ENCODE data around the gene CDK13. TPM values are rescaled to one million over a fixed set of nuclear protein-coding genes. Genes with fewer than 3 reads are reported as not detected.

Gene CDK13
- total RNA-seq, 4 donors from 2014 or later, result 53.9 to 93.6 (median 60.3) TPM

GRCh38 chr7:39958038-39958437 lies 8.0 kb downstream of the CDK13 start:
- no peak for TF ChIP-seq CTCF (IDR thresholded peaks at IDR 0.05)
- no peak for DNase-seq (ENCODE audit: low spot score)
- ATAC-seq (ENCODE audit: low FRiP score), result no peak

GRCh38 chr7:39967406-39968161 lies 17.5 kb downstream of the CDK13 start:
- ATAC-seq (ENCODE audit: low FRiP score) (no peak), DNase-seq (ENCODE audit: low spot score) (no peak)
- TF ChIP-seq CTCF (IDR thresholded peaks at IDR 0.05), result no peak

- no peak for TF ChIP-seq CTCF (IDR thresholded peaks at IDR 0.05)
- DNase-seq (ENCODE audit: low spot score) (no peak), ATAC-seq (ENCODE audit: low FRiP score) (no peak)
Measured at GRCh38 chr7:39969431-39969830, 19.4 kb downstream of the CDK13 start.

GRCh38 chr7:39971924-39972323 lies 21.9 kb downstream of the CDK13 start:
- no peak for ATAC-seq (ENCODE audit: low FRiP score)
- no peak for TF ChIP-seq CTCF (IDR thresholded peaks at IDR 0.05)
- DNase-seq (ENCODE audit: low spot score), result no peak

- ATAC-seq (ENCODE audit: low FRiP score) (no peak), DNase-seq (ENCODE audit: low spot score) (no peak)
- no peak for TF ChIP-seq CTCF (IDR thresholded peaks at IDR 0.05)
Measured at GRCh38 chr7:39973801-39974200, 23.7 kb downstream of the CDK13 start.

- TF ChIP-seq CTCF (IDR thresholded peaks at IDR 0.05), result no peak
- ATAC-seq (ENCODE audit: low FRiP score) (no peak), DNase-seq (ENCODE audit: low spot score) (no peak)
Measured at GRCh38 chr7:39978230-39978934, 28.3 kb downstream of the CDK13 start.

All from omental fat pad (tissue), 4 donors.